GM12878 (cell line): ENCODE data around the gene GMPPA. TPM values are rescaled to one million over a fixed set of nuclear protein-coding genes. Genes with fewer than 3 reads are reported as not detected.
A peak's percentile ranks its signal among the peaks of the same experiment; 100 is the strongest.

Experiments used
- ATAC-seq: fragments of 200-7000 bp; cut with Tn5 transposase; 3 replicates; pipeline ENCODE4 v1.9.1; 2020; ENCODE audit warnings: mild to moderate bottlenecking, moderate library complexity
- BruUV-seq: library from RNA; stranded (reverse); fragments of 400-500 nt; replicated peaks from 2 replicates; lab custom pipeline; 2021; lab: Mats Ljungman, UMichigan
- CTCF ChIA-PET: fragments of 300-600 bp; sonication (Branson Sonifier 250); formaldehyde crosslinking; extraction: SDS; loops from one replicate; lab custom pipeline; 2021; ENCODE audit warnings: inconsistent platforms; lab: Yijun Ruan, JAX
- POLR2A ChIA-PET: fragments of 350-600 bp; formaldehyde crosslinking; extraction: SDS; loops from one replicate; lab custom pipeline; 2021; ENCODE audit warnings: inconsistent platforms; lab: Charles Lee
- RAD21 ChIA-PET: fragments of 300-600 bp; sonication (Branson Sonifier 250); formaldehyde crosslinking; loops from one replicate; lab custom pipeline; 2023; ENCODE audit warnings: antibody characterized with exemption; ENCODE audit not compliant: unreplicated experiment; lab: Charles Lee
- SMC1A ChIA-PET: fragments of 300-600 bp; sonication (Branson Sonifier 250); formaldehyde crosslinking; loops from one replicate; lab custom pipeline; 2023; ENCODE audit not compliant: unreplicated experiment, uncharacterized antibody; lab: Charles Lee
- DNase-seq: peaks from one replicate; pipeline ENCODE4 v3.0.0-alpha.2; 2011; ENCODE audit warnings: low read depth, low spot score
- FAIRE-seq: peaks from 3 replicates; lab custom pipeline; 2011; peaks lifted over from hg19 to GRCh38; lab: Jason Lieb, UNC
- H2AFZ ChIP-seq: 2 replicates; pipeline ENCODE4 v1.6.0; 2011; ENCODE audit warnings: low read depth, low read length, control low read depth; ENCODE audit not compliant: control insufficient read depth
- H3K27ac ChIP-seq: 2 replicates; pipeline ENCODE4 v1.5.1; 2011; ENCODE audit warnings: control low read depth; ENCODE audit not compliant: control insufficient read depth, insufficient read depth
- H3K27me3 ChIP-seq, 2 experiments: replicated peaks in 1 of 2; 2 replicates each; pipeline versions ENCODE4 v1.6.0 to v1.6.1; 2011; ENCODE audit warnings: low read length in 1 of 2; ENCODE audit not compliant: control insufficient read depth in 2 of 2, insufficient read depth in 2 of 2
- H3K36me3 ChIP-seq, 2 experiments: 2 replicates each; pipeline ENCODE4 v1.5.1; 2011; ENCODE audit warnings: low read length in 1 of 2; ENCODE audit not compliant: control insufficient read depth in 2 of 2, insufficient read depth in 2 of 2
- H3K4me1 ChIP-seq: 2 replicates; pipeline ENCODE4 v1.6.1; 2011; ENCODE audit warnings: mild to moderate bottlenecking, low read length, moderate library complexity, mixed read lengths; ENCODE audit not compliant: control insufficient read depth, insufficient read depth
- H3K4me2 ChIP-seq: 2 replicates; pipeline ENCODE4 v1.6.0; 2011; ENCODE audit warnings: control low read depth; ENCODE audit not compliant: control insufficient read depth, insufficient read depth
- H3K4me3 ChIP-seq: fragments of 200-600 bp; sonication (generic); 2 replicates; pipeline ENCODE4 v1.5.1; 2016
- H3K79me2 ChIP-seq: 2 replicates; pipeline ENCODE4 v1.6.0; 2011; ENCODE audit warnings: low read length; ENCODE audit not compliant: control insufficient read depth, insufficient read depth
- H3K9ac ChIP-seq: 2 replicates; pipeline ENCODE4 v1.8.0; 2011; ENCODE audit warnings: low read length, control low read depth, mixed read lengths; ENCODE audit not compliant: control insufficient read depth, insufficient read depth
- H3K9me3 ChIP-seq: replicated peaks from 3 replicates; pipeline ENCODE4 v1.5.1; 2011; ENCODE audit warnings: mild to moderate bottlenecking, low read length; ENCODE audit not compliant: control insufficient read depth, insufficient read depth
- H4K20me1 ChIP-seq: 2 replicates; pipeline ENCODE4 v1.6.0; 2011; ENCODE audit not compliant: control insufficient read depth, insufficient read depth
- EED ChIP-seq: sonication (generic); IDR thresholded peaks from 2 replicates; pipeline ENCODE4 v1.6.1; 2016; ENCODE audit warnings: antibody characterized with exemption, low read depth
- NFXL1 ChIP-seq: fragments of 450-650 bp; IDR thresholded peaks from 2 replicates; pipeline ENCODE4 v1.6.1; 2017; ENCODE audit warnings: antibody characterized with exemption, mild to moderate bottlenecking, borderline replicate concordance
- NR2C2 ChIP-seq: IDR thresholded peaks from 2 replicates; pipeline ENCODE4 v1.6.1; 2011; ENCODE audit warnings: borderline replicate concordance, low read depth; ENCODE audit not compliant: control insufficient read depth, insufficient read length
- PAX5 ChIP-seq: IDR thresholded peaks from 2 replicates; pipeline ENCODE4 v1.6.1; 2011; ENCODE audit warnings: low read depth, low read length, borderline replicate concordance
- POLR2AphosphoS2 ChIP-seq: IDR thresholded peaks from 2 replicates; pipeline ENCODE4 v1.6.1; 2011; ENCODE audit warnings: low read depth, mild to moderate bottlenecking, low read length, improper control_type of control experiment, moderate library complexity
- RAD21 ChIP-seq: IDR thresholded peaks from 2 replicates; pipeline ENCODE4 v1.6.1; 2011; ENCODE audit warnings: mild to moderate bottlenecking, low read depth, low read length, moderate library complexity; ENCODE audit not compliant: insufficient read depth
- RAD51 ChIP-seq: fragments of 450-650 bp; IDR thresholded peaks from 2 replicates; pipeline ENCODE4 v1.6.1; 2016; ENCODE audit warnings: moderate library complexity, mild to moderate bottlenecking, inconsistent platforms
- RB1 ChIP-seq: fragments of 450-650 bp; formaldehyde crosslinking; IDR thresholded peaks from 2 replicates; pipeline ENCODE4 v1.6.1; 2017; ENCODE audit warnings: mild to moderate bottlenecking, borderline replicate concordance
- ZBTB40 ChIP-seq: fragments of 450-650 bp; IDR thresholded peaks from 2 replicates; pipeline ENCODE4 v1.6.1; 2016; ENCODE audit warnings: mild to moderate bottlenecking, moderate library complexity, borderline replicate concordance
- ZNF274 ChIP-seq: IDR thresholded peaks from one replicate; pipeline ENCODE4 v1.8.0; 2011; ENCODE audit not compliant: insufficient read length, insufficient read depth
- WGBS: methylation state at CpG from one replicate; pipeline ENCODE4 v1.1.6; 2016; ENCODE audit warnings: low lambda C conversion rate; ENCODE audit not compliant: insufficient replicate concordance, insufficient coverage; ENCODE audit errors: missing lambda C conversion rate; 5-methylcytosine and 5-hydroxymethylcytosine counted together
- in situ Hi-C: fragments of 300-500 bp; cut with MboI; formaldehyde crosslinking; loops from 9 replicates; pipeline ENCODE4 v1.14.3; 2018; ENCODE audit warnings: mixed read lengths
- intact Hi-C: fragments of 100-400 bp; cut with micrococcal nuclease; formaldehyde crosslinking; loops from one replicate; pipeline ENCODE4 v1.14.2; 2022; ENCODE audit not compliant: unreplicated experiment
- polyA plus RNA-seq, 11 experiments: library from polyadenylated mRNA; depleted of rRNA in 4 of 11; unstranded in 6 of 11; stranded (reverse) in 5 of 11; fragments of >200 nt; fragmentation: Nextera tagmentation in 4 of 11; fragmentation: Illumina TruSeq in 1 of 11; extraction: Ambion mirVana in 4 of 11; extraction: Trizol in 1 of 11; gene quantifications; 1 replicate in 1 of 11; 2 replicates in 10 of 11; pipeline versions ENCODE4 v1.2.1 to v1.2.3, GENCODE V29; 2011 to 2016; ENCODE audit warnings: inconsistent platforms in 2 of 11, missing spikeins in 2 of 11, low read depth in 1 of 11
- total RNA-seq, 4 experiments: library from RNA; depleted of rRNA in 3 of 4; stranded (reverse); fragments of >200 nt in 3 of 4; fragmentation: Illumina TruSeq in 1 of 4; extraction: Trizol in 1 of 4; gene quantifications; 2 replicates each; pipeline versions ENCODE4 v1.2.1 to v1.2.3, GENCODE V29; 2013 to 2021

GMPPA gene
- total and polyA plus RNA-seq, 10 of the 15 experiments (the other 5 are each of a cell fraction or from before 2014, with no cell fraction given), result 1.9 to 83.2 (median 45.0) TPM

GRCh38 chr2:219458996-219459395, 39.7 kb upstream of the GMPPA start:
- ChIA-PET SMC1A (interaction anchor here (1.2 to 1.5 kb wide), 2 partner anchors 56 to 71 kb away, joined by 3 to 9 read pairs; no protein-coding TSS in a partner anchor), CTCF (interaction anchor here (0.5 to 3.1 kb wide), 11 partner anchors 10 to 74 kb away, joined by 3 to 22 read pairs (median 3); partner anchors contain the start of gene GMPPA), RAD21 (interaction anchor here (0.6 to 1.9 kb wide), 3 partner anchors 37 to 71 kb away, joined by 3 to 11 read pairs (median 6); a partner anchor contains a TSS), POLR2A (no interaction called here)
- Histone ChIP-seq H3K4me1 (no peaks in the 10 kb centered on the region), H3K4me2 (no peak overlapping the region), H3K27ac (no peak overlapping the region), H2AFZ (no peak overlapping the region), H3K9ac (no peak overlapping the region), H3K4me3 (no peak overlapping the region), H3K27me3 (peaks cover 0 to 2% of the 10 kb centered on the region in 2 experiments; a peak in 2 of 4 replicates), H3K79me2 (no peaks in the 10 kb centered on the region), H3K9me3 (no peaks in the 10 kb centered on the region), H3K36me3 (no peaks in the 10 kb centered on the region), H4K20me1 (no peaks in the 10 kb centered on the region)
- TF ChIP-seq ZNF274 (no peak), RB1 (no peak)
- ATAC-seq (no peak), FAIRE-seq (no peak), DNase-seq (no peak)
- 73% methylated on average over 8 of the region's 8 CpGs for WGBS
- intact Hi-C loops (loop anchor here (1.0 kb wide), 1 partner anchor 71 kb away; no protein-coding TSS in a partner anchor), in situ Hi-C loops (no loop called here)
- BruUV-seq, result no TSS peak

GRCh38 chr2:219459460-219460311, 39.0 kb upstream of the GMPPA start:
- no peak overlapping the region for H3K9ac ChIP-seq
- CTCF ChIA-PET, result interaction anchor here (0.5 to 3.1 kb wide), 13 partner anchors 11 to 225 kb away, joined by 3 to 22 read pairs (median 4); partner anchors contain the start of gene GMPPA
- H3K9me3 ChIP-seq, result no peaks in the 10 kb centered on the region
- H3K79me2 ChIP-seq, result no peaks in the 10 kb centered on the region
- intact Hi-C loops (loop anchor here (1.0 kb wide), 1 partner anchor 71 kb away; no protein-coding TSS in a partner anchor), in situ Hi-C loops (no loop called here)
- H2AFZ ChIP-seq, result peak overlapping the region; percentile 34
- H3K36me3 ChIP-seq, result no peaks in the 10 kb centered on the region
- H3K4me1 ChIP-seq, result no peaks in the 10 kb centered on the region
- SMC1A ChIA-PET, result interaction anchor here (1.2 to 1.5 kb wide), 2 partner anchors 57 to 70 kb away, joined by 3 to 9 read pairs; no protein-coding TSS in a partner anchor
- no peak for DNase-seq
- H3K27ac ChIP-seq, result no peak overlapping the region
- peak; percentile 66 for FAIRE-seq
- H3K27me3 ChIP-seq, result peaks cover 0 to 2% of the 10 kb centered on the region in 2 experiments; a peak in 2 of 4 replicates
- BruUV-seq, result no TSS peak
- ATAC-seq, result peak; percentile 89
- 9% methylated on average over 14 of the region's 14 CpGs for WGBS
- H3K4me3 ChIP-seq, result no peak overlapping the region
- H4K20me1 ChIP-seq, result no peaks in the 10 kb centered on the region
- no peak overlapping the region for H3K4me2 ChIP-seq
- RAD21 ChIA-PET, result interaction anchor here (0.6 to 1.9 kb wide), 4 partner anchors 36 to 70 kb away, joined by 3 to 11 read pairs (median 6); a partner anchor contains a TSS
- POLR2A ChIA-PET, result interaction anchor here (0.6 kb wide), 1 partner anchor 15 kb away, joined by 3 read pairs; no protein-coding TSS in a partner anchor
- TF ChIP-seq NFXL1, result no peak
- no peak for TF ChIP-seq PAX5
- TF ChIP-seq NR2C2, result no peak
- no peak for TF ChIP-seq RAD51
- TF ChIP-seq EED, result no peak
- no peak for TF ChIP-seq POLR2AphosphoS2
- TF ChIP-seq ZBTB40, result no peak
- TF ChIP-seq RAD21, result peak; percentile 52
